Measurements from ENCODE around the gene TTC31.

Gene TTC31

DNA sequence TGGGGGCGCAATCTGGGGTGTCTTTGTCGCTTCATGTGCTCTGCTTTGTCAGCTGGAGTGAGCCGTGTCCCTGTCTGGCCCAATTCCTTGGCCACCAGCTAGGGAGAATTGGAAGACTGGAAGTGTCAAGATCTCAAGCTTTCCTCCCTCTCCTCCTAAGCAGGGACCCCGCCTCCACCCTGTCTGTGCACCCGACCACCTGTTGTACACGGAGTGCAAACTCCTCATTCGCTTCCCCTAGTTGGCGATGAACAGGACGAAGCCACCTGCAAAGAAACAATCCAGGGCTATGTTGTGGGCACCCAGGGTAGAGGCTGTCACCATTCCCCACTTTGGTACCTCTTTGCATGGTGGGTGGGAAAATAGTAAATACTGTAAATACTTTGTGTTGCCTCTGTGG, 44.9 kb downstream of the TTC31 start:
- no peak for DNase-seq

DNA sequence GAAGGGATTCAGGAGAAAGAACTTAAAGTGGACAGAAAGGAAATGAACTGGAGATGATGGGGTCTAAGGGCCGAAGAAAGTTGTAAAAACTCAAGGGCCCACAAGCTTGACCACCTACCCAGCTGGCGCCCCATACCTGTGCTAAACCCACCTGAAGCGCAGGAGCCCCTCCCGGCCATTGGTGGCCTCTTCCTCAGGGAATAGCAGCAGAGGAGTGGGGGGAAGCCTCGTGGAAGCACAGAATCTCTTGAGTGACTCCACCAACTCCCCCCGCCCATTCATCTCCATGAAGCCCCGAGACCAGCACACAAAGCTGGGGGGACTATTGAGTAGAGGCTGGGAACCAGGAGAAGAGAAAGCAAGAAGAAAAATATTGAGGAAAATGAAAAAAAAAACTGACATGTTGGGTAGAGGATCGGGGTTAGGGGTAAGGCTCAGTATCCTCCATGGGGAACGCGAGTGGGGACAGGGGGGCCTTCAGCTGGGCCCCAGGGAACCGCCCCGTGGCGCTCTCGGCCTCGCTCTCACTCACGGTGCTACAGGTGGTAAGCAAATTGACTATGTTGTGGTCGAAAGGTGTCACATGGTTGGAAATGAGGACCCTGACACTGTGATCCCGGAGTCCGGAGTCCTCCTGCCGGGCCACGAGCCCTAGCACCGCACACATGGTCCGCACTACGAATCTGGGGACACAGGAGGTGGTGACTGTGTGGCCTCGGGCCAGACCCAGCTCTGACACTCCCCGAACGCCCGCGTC, 45.9 kb downstream of the TTC31 start:
- DNase-seq, result no peak

DNA sequence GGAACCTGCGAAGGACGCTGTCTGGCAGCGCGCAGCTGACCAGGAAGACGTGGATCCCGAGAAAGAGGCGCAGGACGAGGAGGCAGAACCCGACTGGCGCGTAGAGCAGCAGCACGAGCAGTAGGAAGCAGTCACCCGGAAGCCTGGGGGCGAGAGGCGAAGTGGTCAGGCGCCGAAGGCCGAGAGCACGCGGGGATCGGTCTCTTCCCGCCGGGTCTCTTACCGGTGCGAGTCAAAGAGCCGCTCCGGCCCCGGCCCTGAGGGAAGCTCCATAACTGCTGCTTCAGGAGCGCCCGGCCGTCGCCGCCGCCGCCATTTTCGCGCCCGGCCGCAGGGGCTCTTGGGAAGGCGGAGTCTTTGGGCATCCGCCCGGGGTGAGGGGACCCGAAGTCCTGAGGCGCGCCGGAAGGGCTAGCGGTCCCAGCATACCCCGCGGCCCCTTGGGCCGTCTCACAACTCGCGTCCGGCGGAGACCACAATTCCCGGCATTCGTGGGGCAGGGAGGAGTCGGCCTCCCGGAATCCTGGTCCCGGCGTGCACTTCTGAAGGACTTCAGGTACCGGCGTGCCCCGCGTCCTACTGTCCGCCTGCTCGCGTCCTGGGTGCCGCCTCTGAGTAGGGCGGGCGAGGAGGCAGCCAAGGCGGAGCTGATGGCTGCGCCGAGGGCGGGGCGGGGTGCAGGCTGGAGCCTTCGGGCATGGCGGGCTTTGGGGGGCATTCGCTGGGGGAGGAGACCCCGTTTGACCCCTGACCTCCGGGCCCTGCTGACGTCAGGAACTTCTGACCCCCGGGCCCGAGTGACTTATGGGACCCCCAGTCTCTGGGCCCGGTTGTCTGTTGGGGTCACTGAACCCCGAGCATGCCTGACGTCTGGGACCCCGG, 46.7 kb downstream of the TTC31 start, which contains the start of the genes AUP1 and HTRA2:
TSS of gene AUP1 (minus strand) at position 350 of the 882 bp plus-strand sequence. CDS start at position 273, 77 bp downstream.
TSS of gene HTRA2 (plus strand) at position 577 of the 882 bp plus-strand sequence. CDS start at position 651, 74 bp downstream.
- peak; percentile 96 for DNase-seq

DNA sequence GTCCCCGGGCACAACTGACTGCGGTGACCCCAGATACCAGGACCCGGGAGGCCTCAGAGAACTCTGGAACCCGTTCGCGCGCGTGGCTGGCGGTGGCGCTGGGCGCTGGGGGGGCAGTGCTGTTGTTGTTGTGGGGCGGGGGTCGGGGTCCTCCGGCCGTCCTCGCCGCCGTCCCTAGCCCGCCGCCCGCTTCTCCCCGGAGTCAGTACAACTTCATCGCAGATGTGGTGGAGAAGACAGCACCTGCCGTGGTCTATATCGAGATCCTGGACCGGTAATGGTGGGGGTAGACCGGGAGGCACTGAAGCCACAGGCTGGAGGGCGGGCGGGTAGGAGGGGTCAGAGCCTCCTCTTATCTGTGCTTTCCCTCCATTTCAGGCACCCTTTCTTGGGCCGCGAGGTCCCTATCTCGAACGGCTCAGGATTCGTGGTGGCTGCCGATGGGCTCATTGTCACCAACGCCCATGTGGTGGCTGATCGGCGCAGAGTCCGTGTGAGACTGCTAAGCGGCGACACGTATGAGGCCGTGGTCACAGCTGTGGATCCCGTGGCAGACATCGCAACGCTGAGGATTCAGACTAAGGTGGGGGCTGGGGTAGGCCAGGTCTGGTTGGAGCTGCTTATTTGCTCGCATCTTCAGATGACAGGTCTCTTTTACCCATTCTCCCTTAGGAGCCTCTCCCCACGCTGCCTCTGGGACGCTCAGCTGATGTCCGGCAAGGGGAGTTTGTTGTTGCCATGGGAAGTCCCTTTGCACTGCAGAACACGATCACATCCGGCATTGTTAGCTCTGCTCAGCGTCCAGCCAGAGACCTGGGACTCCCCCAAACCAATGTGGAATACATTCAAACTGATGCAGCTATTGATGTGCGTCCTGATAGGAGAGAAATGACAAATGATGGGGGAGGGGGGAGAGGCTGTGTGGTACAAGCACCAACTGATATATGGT, 47.6 kb downstream of the TTC31 start:
- peak; percentile 4 for DNase-seq

DNA sequence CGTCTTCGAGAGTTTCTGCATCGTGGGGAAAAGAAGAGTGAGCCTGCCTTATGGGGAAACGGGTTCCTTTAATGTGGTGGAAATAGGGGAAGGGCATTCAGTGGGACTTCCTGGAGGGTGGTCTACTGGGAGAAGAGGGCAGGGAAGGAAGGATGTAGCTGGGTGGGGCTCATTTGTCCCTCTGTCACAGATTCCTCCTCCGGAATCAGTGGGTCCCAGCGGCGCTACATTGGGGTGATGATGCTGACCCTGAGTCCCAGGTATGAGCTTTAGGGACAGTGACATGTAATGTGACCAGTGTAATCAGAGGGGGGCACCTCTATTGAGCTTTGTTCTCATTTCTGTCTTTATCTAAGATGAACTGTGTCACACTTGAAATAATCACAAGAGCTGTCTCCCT, 48.8 kb downstream of the TTC31 start:
- DNase-seq, result no peak

DNA sequence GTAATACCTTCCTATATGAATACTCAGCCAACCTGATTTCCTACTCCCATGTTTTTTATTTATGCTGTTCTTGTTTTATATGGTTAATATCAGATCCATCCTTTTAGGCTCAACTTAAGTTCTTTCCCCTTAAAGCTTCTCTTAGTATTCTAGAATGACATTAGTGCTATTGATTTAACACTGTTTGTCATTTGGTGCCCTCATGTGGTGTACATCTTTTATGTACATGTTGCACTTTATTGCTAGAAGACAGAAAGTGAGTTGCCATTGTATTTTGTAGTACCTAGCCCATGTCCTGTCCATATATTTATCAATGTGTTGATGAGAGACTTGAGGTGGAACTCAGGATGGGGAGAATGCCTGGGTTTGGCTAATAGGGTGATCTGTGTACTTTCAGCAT, 49.3 kb downstream of the TTC31 start:
- DNase-seq, result peak; percentile 8

DNA sequence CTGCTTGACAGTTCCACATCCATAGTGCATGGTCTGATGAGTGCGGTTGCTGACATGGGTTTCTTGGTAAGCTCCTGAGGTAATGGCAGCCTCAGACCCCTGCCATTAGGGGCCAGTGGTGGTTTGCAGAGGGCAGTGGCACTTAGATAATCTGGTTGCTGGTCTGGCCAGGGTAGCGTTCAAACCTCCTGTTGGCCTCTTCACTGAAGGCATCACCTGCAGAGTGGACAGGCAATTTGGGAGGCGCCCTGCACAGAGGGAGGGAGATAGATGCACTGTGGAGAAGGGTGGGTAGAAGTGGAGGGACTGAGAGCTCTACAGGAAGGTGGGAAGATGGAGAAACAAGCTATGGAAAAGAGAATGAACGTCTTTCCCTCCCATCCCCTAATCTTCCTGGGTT, 50.6 kb downstream of the TTC31 start:
- DNase-seq, result no peak

DNA sequence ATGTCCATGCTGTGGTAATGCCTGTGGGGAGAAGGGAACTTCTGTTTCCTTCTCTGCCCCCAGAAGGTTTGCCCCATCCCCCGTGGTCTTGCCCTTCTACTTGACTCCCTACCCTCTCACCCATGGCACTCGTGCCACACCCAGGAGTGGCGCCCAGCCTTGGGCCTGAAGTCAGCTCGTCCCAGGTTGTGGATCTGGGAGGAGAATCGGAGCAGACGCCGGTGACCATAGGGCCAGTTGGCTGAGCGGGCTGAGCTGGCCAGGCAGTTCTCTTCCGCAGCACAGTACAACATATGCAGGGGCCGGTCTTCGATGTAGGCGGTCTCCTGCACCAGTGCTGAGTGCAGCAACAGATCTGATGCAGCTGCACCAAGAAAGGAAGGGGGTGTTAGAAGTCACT, 51.5 kb downstream of the TTC31 start:
- no peak for DNase-seq

DNA sequence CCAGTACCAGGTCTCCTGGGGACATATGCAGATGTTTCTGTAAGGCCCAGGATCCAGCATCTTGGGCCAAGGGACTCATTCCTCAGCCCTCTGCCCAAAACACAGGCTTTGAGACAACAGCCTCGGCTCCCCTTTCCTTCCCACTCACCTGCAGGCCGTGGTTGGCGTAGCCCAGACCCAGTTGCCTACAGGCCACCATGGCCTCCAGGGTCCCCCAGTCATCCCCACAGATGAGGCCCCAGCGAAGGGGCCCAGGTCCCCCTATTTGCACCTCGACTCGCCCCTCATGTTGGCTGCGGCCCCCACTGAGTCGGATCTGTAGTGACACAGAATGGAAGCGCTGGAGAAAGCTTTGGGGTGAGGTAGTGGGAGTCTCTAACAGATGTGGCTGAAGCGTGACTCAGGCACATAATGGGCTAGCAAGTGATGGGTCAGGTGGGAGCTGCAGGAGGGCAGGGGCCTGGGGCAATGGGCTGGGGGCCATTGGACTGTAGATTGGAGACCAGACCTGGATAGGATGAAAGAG, 52.6 kb downstream of the TTC31 start:
- DNase-seq, result no peak

DNA sequence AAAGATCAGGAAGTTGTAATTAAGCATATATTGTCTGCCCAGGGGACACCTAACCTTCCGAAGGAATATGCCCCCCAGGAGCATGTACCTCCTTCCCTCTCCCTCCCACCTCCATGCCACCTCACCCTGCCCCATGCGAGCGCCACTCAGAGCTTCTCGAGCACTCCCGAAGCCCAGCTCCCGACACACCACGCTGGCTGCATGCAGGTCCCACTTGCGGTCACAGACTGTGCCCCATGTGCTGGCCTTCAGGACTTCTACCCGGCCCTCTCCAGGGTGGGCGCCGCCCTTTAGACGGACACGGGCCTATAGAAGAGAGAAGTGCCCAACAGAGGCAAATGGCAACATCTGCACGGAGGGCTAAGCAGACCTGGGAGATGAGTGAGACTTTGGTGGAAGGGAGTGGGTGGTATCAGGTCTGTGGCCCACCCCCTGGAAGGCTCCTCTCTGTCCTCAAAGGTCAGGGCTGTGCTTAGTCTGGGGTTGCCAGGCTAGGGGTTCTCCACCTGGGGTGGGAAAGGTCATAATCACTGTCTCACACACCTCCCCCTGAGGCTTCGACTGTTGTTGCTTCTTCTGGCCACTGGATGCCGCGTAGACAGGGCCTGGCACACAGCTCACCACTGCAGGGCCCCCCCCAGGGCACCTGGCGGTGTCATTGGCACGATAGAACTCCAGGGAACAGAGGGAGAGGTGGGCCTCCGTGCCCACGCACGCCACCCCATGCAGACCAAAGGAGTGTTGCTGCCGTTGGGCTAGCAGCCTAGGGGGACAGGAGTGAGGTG, 53.5 kb downstream of the TTC31 start:
- DNase-seq, result no peak

DNA sequence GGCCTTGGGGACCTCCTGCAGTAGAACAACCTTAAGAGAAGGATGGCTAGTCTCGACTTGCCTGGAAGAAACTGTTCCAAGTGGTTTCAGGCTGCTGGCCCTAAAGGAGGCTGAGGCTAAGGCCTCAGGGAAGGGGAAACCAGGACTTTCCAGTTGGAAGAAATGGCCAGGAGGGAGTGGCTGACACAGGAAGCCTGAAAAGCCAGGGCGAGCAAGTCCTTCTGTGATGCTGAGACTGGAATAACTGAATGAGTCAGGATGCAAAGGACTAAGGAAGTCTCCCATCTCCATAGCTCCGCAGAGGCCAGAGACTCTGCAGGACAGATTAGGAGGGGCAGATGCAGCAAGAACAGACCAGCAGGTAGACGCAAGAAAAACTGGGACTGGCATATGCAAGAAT, 54.3 kb downstream of the TTC31 start:
- no peak for DNase-seq

DNA sequence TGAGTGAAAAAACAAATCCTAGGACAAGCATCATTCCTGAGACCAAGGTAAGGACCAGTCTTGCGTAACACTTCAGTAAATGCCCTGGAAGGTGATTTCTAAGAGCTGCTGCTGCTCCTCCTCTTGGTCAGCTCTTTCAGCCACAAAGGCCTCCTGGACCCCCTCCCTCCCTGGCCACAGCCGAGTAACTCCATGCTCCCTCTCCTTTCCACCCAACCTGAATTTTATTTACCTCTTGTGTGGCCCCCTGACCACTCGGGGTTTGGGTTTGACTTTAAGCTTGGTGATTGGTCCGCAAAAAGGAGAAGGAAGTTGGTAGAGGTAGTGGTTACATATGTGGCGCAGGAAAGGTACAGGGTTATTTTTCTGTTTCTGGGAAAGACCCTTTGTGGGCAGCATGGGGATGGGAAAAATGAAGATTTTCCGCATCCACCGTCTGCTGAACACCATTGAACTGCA, 56.0 kb downstream of the TTC31 start:
- DNase-seq, result no peak

DNA sequence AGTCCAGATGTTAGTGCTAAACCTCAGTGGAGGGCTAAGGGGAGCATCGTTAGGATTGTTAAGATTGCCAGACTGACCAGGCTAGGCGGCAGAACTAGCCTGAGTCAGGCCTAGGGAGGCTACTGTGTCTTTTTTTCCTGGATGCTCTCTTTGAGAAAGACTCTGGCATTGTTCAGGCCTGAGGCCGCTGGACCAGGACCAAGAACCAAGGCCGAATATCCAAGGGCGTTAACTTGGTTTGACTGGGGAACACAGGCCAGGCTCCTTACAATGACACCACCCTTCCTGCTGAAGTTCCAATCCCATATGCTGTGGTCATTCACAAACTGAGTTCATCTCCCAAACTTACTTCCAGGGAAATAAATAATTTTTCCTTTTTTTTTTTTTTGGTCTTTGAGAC, 57.4 kb downstream of the TTC31 start:
- no peak for DNase-seq

DNA sequence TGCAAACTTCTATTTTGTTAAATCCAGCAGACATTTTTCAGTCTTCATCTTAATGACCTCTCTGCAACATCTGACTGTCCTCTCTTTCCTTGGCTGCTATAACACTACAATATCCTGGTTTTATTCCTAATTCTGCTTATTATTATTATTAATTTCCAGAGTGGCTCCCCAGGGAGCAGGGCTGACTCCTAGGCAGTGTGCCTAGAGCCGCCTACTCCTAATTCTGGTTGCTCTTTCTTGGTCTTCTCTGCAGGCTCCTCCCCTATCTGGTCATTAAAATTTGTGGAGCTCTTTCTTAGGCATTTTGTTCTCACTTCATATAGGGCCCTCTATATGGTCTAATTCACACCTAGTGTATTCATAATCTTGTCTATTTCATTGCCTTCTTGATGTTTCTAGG, 60.1 kb downstream of the TTC31 start:
- DNase-seq, result no peak

All from NCI-H446 treated with DMSO at 0.1 percent for 48 hours (cell line).